ENCODE data around the gene RFT1. TPM values are rescaled to one million over a fixed set of nuclear protein-coding genes. Genes with fewer than 3 reads are reported as not detected.

The RFT1 gene
- total and polyA plus RNA-seq, 2 donors (not counting 1 experiment from before 2014, with no cell fraction given): 9.7 to 20.5 TPM

- no peaks in the 10 kb centered on the region for H3K79me2 ChIP-seq (ENCODE audit: control insufficient read depth, insufficient read depth, low read length)
- no peaks in the 10 kb centered on the region for H4K20me1 ChIP-seq (ENCODE audit: control insufficient read depth, extremely low read depth, insufficient read depth, low read length)
- DNase-seq (ENCODE audit: low read depth in 2 of 2): no peak
- H3K4me3 ChIP-seq (replicated peaks in 1 of 4; ENCODE audit: control extremely low read depth in 1 of 4, insufficient read depth in 1 of 4, low read depth in 3 of 4, low read length in 4 of 4): no peak overlapping the region
- H3K9me3 ChIP-seq (ENCODE audit: control insufficient read depth, insufficient read depth, low read depth, low read length): no peaks in the 10 kb centered on the region
- TF ChIP-seq CTCF (conservative IDR thresholded peaks at IDR 0.05 in 1 of 2, IDR thresholded peaks at IDR 0.05 in 1 of 2; ENCODE audit: low read depth in 1 of 2, low read length in 2 of 2) (no peak), EZH2 (IDR thresholded peaks at IDR 0.05; ENCODE audit: low read length, missing control alignments) (no peak)
- H3K4me1 ChIP-seq (ENCODE audit: control insufficient read depth, extremely low read depth, insufficient read depth, low read length): peaks cover 5% of the 10 kb centered on the region
- H3K9ac ChIP-seq (ENCODE audit: insufficient read depth, low read length): no peak overlapping the region
- H3K4me2 ChIP-seq (ENCODE audit: extremely low read depth, insufficient read depth, low read length): no peak overlapping the region
- H3K36me3 ChIP-seq (ENCODE audit: control insufficient read depth, insufficient read depth, low read length): peaks cover 9% of the 10 kb centered on the region
- no peak overlapping the region for H3K27ac ChIP-seq (ENCODE audit: insufficient read depth, low read length)
- H3K27me3 ChIP-seq (ENCODE audit: control insufficient read depth, insufficient read depth, low read length): no peaks in the 10 kb centered on the region
- H2AFZ ChIP-seq (ENCODE audit: low read length): no peak overlapping the region
Observed at GRCh38 chr3:53175613-53176540, 45.6 kb upstream of the RFT1 start.

DNA sequence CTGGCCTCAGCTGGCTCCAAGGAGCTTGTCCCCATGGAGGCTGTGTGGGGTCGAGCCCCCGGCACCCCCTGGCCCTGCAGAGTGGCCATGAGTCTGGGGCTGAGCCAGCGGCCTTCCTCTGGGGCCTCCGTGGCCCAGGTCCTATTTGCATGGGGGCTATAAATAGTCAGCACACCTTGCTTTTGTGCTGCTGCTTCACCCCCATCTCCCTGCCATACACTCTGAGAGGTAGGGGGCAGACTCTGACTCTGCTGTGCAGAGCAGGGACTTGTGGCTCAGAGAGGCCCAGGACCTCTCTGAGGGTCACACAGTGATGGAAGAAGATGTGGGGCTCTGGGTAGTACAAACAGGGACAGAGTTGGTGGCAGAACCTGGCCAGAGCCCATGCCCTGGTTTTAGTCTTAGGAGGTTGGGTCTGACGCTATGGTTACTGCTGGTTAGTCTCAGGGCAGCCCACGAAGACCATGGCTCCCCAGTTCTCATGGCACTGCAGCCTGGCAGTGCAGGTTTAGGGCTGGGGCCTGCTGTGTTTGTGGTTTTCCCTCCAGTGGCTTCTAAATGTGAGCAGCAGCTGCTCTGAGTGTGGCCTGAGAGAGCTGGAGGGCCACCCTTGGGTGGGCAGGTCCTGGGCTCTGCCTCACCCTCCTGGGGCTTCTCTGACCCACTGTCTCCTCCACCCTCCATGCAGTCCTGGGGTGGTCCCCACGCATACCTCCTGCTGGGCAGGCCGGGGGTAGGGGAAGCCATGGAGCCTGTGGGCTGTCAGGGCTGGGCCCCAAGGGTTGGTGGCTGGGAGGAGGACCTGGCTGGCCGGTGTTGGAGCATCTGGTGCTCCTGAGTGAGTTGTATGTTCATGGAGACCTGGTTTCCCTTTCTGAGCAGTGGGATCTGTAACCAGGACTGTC, 44.4 kb upstream of the RFT1 start:
- no peaks in the 10 kb centered on the region for H4K20me1 ChIP-seq (ENCODE audit: control insufficient read depth, extremely low read depth, insufficient read depth, low read length)
- TF ChIP-seq CTCF (conservative IDR thresholded peaks at IDR 0.05 in 1 of 2, IDR thresholded peaks at IDR 0.05 in 1 of 2; ENCODE audit: low read depth in 1 of 2, low read length in 2 of 2) (no peak), EZH2 (IDR thresholded peaks at IDR 0.05; ENCODE audit: low read length, missing control alignments) (no peak)
- no peak for DNase-seq (ENCODE audit: low read depth in 2 of 2)

DNA sequence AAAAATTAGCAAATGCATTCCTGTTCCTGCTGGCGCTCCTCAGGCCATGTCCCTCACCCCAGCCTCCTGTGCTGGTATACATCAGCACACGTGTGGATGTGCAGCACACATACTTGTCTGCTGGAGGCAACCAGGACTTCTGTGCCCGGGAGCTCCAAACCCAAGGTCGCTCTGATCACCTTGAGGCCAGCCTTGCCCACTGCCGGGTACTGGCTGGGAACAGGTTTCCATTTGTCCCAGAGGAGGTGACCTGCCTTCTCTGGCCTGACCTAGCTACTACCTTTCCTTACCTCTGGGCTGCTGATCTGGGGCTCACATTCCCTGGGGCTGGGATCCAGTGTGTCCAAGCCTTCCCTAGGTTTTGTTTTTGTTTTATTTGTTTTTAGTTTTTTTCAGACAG, 42.9 kb upstream of the RFT1 start:
- DNase-seq (ENCODE audit: low read depth in 2 of 2): no peak
- Histone ChIP-seq H3K27ac (ENCODE audit: insufficient read depth, low read length) (no peak overlapping the region), H4K20me1 (ENCODE audit: control insufficient read depth, extremely low read depth, insufficient read depth, low read length) (no peaks in the 10 kb centered on the region), H3K4me3 (replicated peaks in 1 of 4; ENCODE audit: control extremely low read depth in 1 of 4, insufficient read depth in 1 of 4, low read depth in 3 of 4, low read length in 4 of 4) (no peak overlapping the region), H3K9ac (ENCODE audit: insufficient read depth, low read length) (no peak overlapping the region), H2AFZ (ENCODE audit: low read length) (no peak overlapping the region), H3K36me3 (ENCODE audit: control insufficient read depth, insufficient read depth, low read length) (peaks cover 2% of the 10 kb centered on the region), H3K9me3 (ENCODE audit: control insufficient read depth, insufficient read depth, low read depth, low read length) (no peaks in the 10 kb centered on the region), H3K27me3 (ENCODE audit: control insufficient read depth, insufficient read depth, low read length) (no peaks in the 10 kb centered on the region), H3K4me2 (ENCODE audit: extremely low read depth, insufficient read depth, low read length) (no peak overlapping the region), H3K79me2 (ENCODE audit: control insufficient read depth, insufficient read depth, low read length) (no peaks in the 10 kb centered on the region), H3K4me1 (ENCODE audit: control insufficient read depth, extremely low read depth, insufficient read depth, low read length) (peaks cover 5% of the 10 kb centered on the region)
- TF ChIP-seq CTCF (conservative IDR thresholded peaks at IDR 0.05 in 1 of 2, IDR thresholded peaks at IDR 0.05 in 1 of 2; ENCODE audit: low read depth in 1 of 2, low read length in 2 of 2) (no peak), EZH2 (IDR thresholded peaks at IDR 0.05; ENCODE audit: low read length, missing control alignments) (no peak)

More for the DNA sequence above, 44.4 kb upstream of the RFT1 start:
- Histone ChIP-seq H3K4me3 (replicated peaks in 1 of 4; ENCODE audit: control extremely low read depth in 1 of 4, insufficient read depth in 1 of 4, low read depth in 3 of 4, low read length in 4 of 4) (no peak overlapping the region), H3K4me1 (ENCODE audit: control insufficient read depth, extremely low read depth, insufficient read depth, low read length) (peaks cover 5% of the 10 kb centered on the region), H3K9me3 (ENCODE audit: control insufficient read depth, insufficient read depth, low read depth, low read length) (no peaks in the 10 kb centered on the region), H3K36me3 (ENCODE audit: control insufficient read depth, insufficient read depth, low read length) (peaks cover 7% of the 10 kb centered on the region), H3K9ac (ENCODE audit: insufficient read depth, low read length) (no peak overlapping the region), H3K4me2 (ENCODE audit: extremely low read depth, insufficient read depth, low read length) (no peak overlapping the region), H3K27me3 (ENCODE audit: control insufficient read depth, insufficient read depth, low read length) (no peaks in the 10 kb centered on the region), H2AFZ (ENCODE audit: low read length) (no peak overlapping the region), H3K79me2 (ENCODE audit: control insufficient read depth, insufficient read depth, low read length) (no peaks in the 10 kb centered on the region), H3K27ac (ENCODE audit: insufficient read depth, low read length) (no peak overlapping the region)

All from fibroblast of lung (primary cell).